ENCODE data around the gene ADAMTS9. TPM values are rescaled to one million over a fixed set of nuclear protein-coding genes. Genes with fewer than 3 reads are reported as not detected.

ADAMTS9 gene
- total and polyA plus RNA-seq, 10 of the 15 experiments (the other 5 are each of a cell fraction or from before 2014, with no cell fraction given) = 0.08 TPM; not detected in 9

- TF ChIP-seq ZNF207 (IDR thresholded peaks at IDR 0.05; ENCODE audit: borderline replicate concordance) = no peak
- TF ChIP-seq NFIC (IDR thresholded peaks at IDR 0.05; ENCODE audit: low read depth, low read length) = no peak
- TF ChIP-seq NFXL1 (IDR thresholded peaks at IDR 0.05; ENCODE audit: borderline replicate concordance) = no peak
- no peak for TF ChIP-seq ZBTB33 (IDR thresholded peaks at IDR 0.05)
Measured at GRCh38 chr3:64473466-64473865, 214.3 kb downstream of the ADAMTS9 start (continued).

- FAIRE-seq (no peak), ATAC-seq (no peak), DNase-seq (ENCODE audit: low read depth, low spot score) (no peak)
- no peaks in the 10 kb centered on the region for H3K79me2 ChIP-seq (ENCODE audit: control insufficient read depth, insufficient read depth, low read length)
- TF ChIP-seq POLR2AphosphoS5 (IDR thresholded peaks at IDR 0.05; ENCODE audit: low read length) = no peak
- no peak for TF ChIP-seq NR2C1 (IDR thresholded peaks at IDR 0.05)
- H3K36me3 ChIP-seq (ENCODE audit: control insufficient read depth in 2 of 2, insufficient read depth in 2 of 2, low read length in 1 of 2) = no peaks in the 10 kb centered on the region
- RAD21 ChIA-PET (ENCODE audit: unreplicated experiment) = no interaction called here
- POLR2A ChIA-PET = no interaction called here
- no peak overlapping the region for H3K4me3 ChIP-seq
- in situ Hi-C loops (cut with MboI) = no loop called here
- intact Hi-C loops (cut with micrococcal nuclease; ENCODE audit: unreplicated experiment) = no loop called here
- H3K4me1 ChIP-seq (ENCODE audit: control insufficient read depth, insufficient read depth, low read length) = no peaks in the 10 kb centered on the region
- H3K9ac ChIP-seq (ENCODE audit: control insufficient read depth, insufficient read depth, low read length) = no peak overlapping the region
- SMC1A ChIA-PET (ENCODE audit: uncharacterized antibody, unreplicated experiment) = interaction anchor here (1.3 kb wide), 2 partner anchors 13 to 14 kb away, joined by 3 read pairs; no protein-coding TSS in a partner anchor
- 46% methylated on average over 5 of the region's 5 CpGs for WGBS (ENCODE audit: insufficient coverage, insufficient replicate concordance, low lambda C conversion rate, missing lambda C conversion rate)
- no peak overlapping the region for H3K4me2 ChIP-seq (ENCODE audit: control insufficient read depth, insufficient read depth)
- no peaks in the 10 kb centered on the region for H4K20me1 ChIP-seq (ENCODE audit: control insufficient read depth, insufficient read depth)
- H2AFZ ChIP-seq (ENCODE audit: control insufficient read depth, low read depth, low read length) = no peak overlapping the region
- H3K27me3 ChIP-seq (replicated peaks in 1 of 2; ENCODE audit: control insufficient read depth in 2 of 2, insufficient read depth in 2 of 2, low read length in 1 of 2) = no peaks in the 10 kb centered on the region
- no peak overlapping the region for H3K27ac ChIP-seq (ENCODE audit: control insufficient read depth, insufficient read depth)
- CTCF ChIA-PET = interaction anchor here (1.3 to 2.8 kb wide), 3 partner anchors 13 to 308 kb away, joined by 3 to 12 read pairs (median 5); no protein-coding TSS in a partner anchor
- no TSS peak for BruUV-seq (replicated peaks)
- H3K9me3 ChIP-seq (replicated peaks; ENCODE audit: control insufficient read depth, insufficient read depth, low read length) = no peaks in the 10 kb centered on the region
Measured at GRCh38 chr3:64470436-64470835, 217.4 kb downstream of the ADAMTS9 start.
